ENCODE results near the gene POLR2J. TPM values are rescaled to one million over a fixed set of nuclear protein-coding genes. Genes with fewer than 3 reads are reported as not detected.

Gene POLR2J
- polyA plus RNA-seq, 1 experiment: 46.9 TPM

DNA sequence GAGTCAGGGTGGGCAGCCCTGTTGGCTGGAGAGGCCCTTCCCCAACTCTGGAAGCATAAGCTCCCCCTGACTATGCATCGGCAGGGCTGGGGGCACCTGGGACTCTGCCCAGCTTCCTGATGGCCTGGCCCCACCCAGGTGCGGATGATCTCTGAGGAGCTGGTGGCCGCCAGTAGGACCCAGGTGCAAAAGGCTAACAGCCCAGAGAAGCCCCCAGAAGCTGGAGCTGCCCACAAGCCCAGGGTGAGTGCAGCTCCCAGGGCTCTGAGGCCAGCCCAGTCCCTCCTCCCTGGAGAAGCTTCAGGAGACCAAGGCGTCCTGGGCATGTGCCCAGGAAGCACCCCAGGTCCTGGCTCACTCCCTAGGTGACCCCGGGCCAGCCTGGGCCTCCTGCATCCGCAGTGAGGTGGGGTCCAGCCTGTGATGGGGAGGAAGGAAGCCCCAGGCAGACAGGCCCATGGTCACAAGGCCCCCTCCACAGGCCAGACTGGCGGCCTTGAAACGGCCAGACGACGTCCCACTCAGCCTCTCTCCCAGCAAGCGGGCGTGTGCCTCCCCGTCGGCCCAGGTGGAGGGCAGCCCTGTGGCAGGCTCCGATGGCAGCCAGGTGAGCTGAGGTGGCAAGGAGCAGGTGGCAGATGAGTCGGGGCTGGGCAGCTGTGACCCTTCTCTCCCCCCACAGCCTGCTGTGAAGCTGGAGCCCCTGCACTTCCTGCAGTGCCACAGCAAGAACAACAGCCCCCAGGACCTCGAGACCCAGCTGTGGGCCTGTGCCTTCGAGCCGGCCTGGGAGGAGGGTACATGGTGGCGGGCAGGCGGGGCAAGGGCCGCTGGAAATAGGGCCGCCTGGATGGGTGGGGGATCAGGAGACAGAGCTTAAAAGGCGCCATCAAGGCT is 10.9 kb downstream of the POLR2J start:
- CTCF ChIA-PET: interaction anchor here (0.6 kb wide), 1 partner anchor 1176 kb away, joined by 5 read pairs; no protein-coding TSS in a partner anchor
- POLR2A ChIA-PET: no interaction called here
- no peak overlapping the region for H3K4me3 ChIP-seq (ENCODE audit: low read depth, low read length)
- H3K36me3 ChIP-seq (ENCODE audit: control insufficient read depth, insufficient read depth, low read length): peaks cover 12% of the 10 kb centered on the region
- TF ChIP-seq, protein P1, sequence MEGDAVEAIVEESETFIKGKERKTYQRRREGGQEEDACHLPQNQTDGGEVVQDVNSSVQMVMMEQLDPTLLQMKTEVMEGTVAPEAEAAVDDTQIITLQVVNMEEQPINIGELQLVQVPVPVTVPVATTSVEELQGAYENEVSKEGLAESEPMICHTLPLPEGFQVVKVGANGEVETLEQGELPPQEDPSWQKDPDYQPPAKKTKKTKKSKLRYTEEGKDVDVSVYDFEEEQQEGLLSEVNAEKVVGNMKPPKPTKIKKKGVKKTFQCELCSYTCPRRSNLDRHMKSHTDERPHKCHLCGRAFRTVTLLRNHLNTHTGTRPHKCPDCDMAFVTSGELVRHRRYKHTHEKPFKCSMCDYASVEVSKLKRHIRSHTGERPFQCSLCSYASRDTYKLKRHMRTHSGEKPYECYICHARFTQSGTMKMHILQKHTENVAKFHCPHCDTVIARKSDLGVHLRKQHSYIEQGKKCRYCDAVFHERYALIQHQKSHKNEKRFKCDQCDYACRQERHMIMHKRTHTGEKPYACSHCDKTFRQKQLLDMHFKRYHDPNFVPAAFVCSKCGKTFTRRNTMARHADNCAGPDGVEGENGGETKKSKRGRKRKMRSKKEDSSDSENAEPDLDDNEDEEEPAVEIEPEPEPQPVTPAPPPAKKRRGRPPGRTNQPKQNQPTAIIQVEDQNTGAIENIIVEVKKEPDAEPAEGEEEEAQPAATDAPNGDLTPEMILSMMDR (IDR thresholded peaks at IDR 0.05; ENCODE audit: insufficient read depth, low read depth, low read length): no peak
- no peak for DNase-seq (ENCODE audit: low read depth)
- H3K27me3 ChIP-seq (ENCODE audit: control insufficient read depth, insufficient read depth, low read length): no peaks in the 10 kb centered on the region

DNA sequence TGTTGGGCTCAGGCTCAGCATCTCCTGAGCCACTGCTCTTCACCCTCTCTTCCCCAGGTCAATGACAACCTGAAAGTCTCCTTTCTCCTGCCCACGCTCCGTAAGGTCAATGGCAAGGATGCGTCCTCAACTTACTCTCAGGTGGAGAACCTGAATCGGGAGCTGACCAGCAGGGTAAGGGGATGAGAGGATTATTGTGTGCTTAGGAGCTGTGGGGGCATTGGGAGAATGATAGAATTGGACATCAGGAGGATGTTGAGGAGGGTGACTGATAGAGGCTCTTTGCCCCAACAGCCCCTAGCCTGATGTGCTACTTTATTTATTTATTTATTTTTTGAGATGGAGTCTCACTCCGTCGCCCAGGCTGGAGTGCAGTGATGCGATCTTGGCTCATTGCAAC is 12.6 kb downstream of the POLR2J start:
- POLR2A ChIA-PET: no interaction called here
- Histone ChIP-seq H3K36me3 (ENCODE audit: control insufficient read depth, insufficient read depth, low read length) (peaks cover 6% of the 10 kb centered on the region), H3K27me3 (ENCODE audit: control insufficient read depth, insufficient read depth, low read length) (no peaks in the 10 kb centered on the region), H3K4me3 (ENCODE audit: low read depth, low read length) (no peak overlapping the region)
- DNase-seq (ENCODE audit: low read depth): no peak
- TF ChIP-seq, protein P1 (IDR thresholded peaks at IDR 0.05; ENCODE audit: insufficient read depth, low read depth, low read length): no peak
- CTCF ChIA-PET: no interaction called here

GRCh38 chr7:102464577-102465280 is 14.0 kb downstream of the POLR2J start, which contains the start of the genes ALKBH4 and LRWD1:
ALKBH4 (minus strand) TSS chr7:102464863; CDS start chr7:102464836, 27 bp downstream.
LRWD1 (plus strand) TSS chr7:102464984; CDS start chr7:102465081, 97 bp downstream.
- peak within 1 kb of the TSS; percentile 96 for H3K4me3 ChIP-seq (ENCODE audit: low read depth, low read length)
- POLR2A ChIA-PET: no interaction called here
- no peaks in the 10 kb centered on the region for H3K27me3 ChIP-seq (ENCODE audit: control insufficient read depth, insufficient read depth, low read length)
- TF ChIP-seq, protein P1 (IDR thresholded peaks at IDR 0.05; ENCODE audit: insufficient read depth, low read depth, low read length): no peak
- CTCF ChIA-PET: no interaction called here
- peaks cover 6% of the 10 kb centered on the region for H3K36me3 ChIP-seq (ENCODE audit: control insufficient read depth, insufficient read depth, low read length)
- peak; percentile 40 for DNase-seq (ENCODE audit: low read depth)

- POLR2A ChIA-PET: no interaction called here
- H3K36me3 ChIP-seq (ENCODE audit: control insufficient read depth, insufficient read depth, low read length): peaks cover 10% of the 10 kb centered on the region
- no peak for DNase-seq (ENCODE audit: low read depth)
- H3K4me3 ChIP-seq (ENCODE audit: low read depth, low read length): peak overlapping the region; percentile 96
- CTCF ChIA-PET: no interaction called here
- H3K27me3 ChIP-seq (ENCODE audit: control insufficient read depth, insufficient read depth, low read length): no peaks in the 10 kb centered on the region
- TF ChIP-seq, protein P1 (IDR thresholded peaks at IDR 0.05; ENCODE audit: insufficient read depth, low read depth, low read length): no peak
Measured at GRCh38 chr7:102463841-102464576, 14.7 kb downstream of the POLR2J start.

Data from BJ (cell line).